Stimulated activated naive B cell treated with anti-CD40 and anti-IgM and Interleukin-4, amounts not matched to agents 10 μg/mL and 1 μg/mL and 100 μg/mL, for 72 hours (primary cell): ENCODE results near the gene ADGRE3.
A peak's percentile ranks its signal among the peaks of the same experiment; 100 is the strongest.

Experiments
- ATAC-seq, 2 donors: fragments of 150-1000 bp; cut with Tn5 transposase; replicated peaks; 2 replicates each; pipeline ENCODE4 v1.10.0; 2021; ENCODE audit warnings: moderate library complexity in 1 of 2
- DNase-seq: peaks from one replicate; pipeline ENCODE4 v3.0.0; 2021
- H3K27ac Mint-ChIP-seq: one replicate; pipeline ENCODE4 v1.8.0; 2022; ENCODE audit warnings: mild to moderate bottlenecking, mixed read lengths
- H3K27me3 Mint-ChIP-seq, 2 donors: one replicate each; pipeline ENCODE4 v1.8.0; 2022; ENCODE audit warnings: mixed read lengths in 2 of 2
- H3K36me3 Mint-ChIP-seq, 2 donors: one replicate each; pipeline ENCODE4 v1.8.0; 2022; ENCODE audit warnings: mixed read lengths in 2 of 2, mild to moderate bottlenecking in 1 of 2
- H3K4me1 Mint-ChIP-seq, 2 donors: one replicate each; pipeline ENCODE4 v1.8.0; 2022; ENCODE audit warnings: mixed read lengths in 2 of 2, mild to moderate bottlenecking in 1 of 2
- H3K4me3 Mint-ChIP-seq, 2 donors: one replicate each; pipeline ENCODE4 v1.8.0; 2022; ENCODE audit warnings: mild to moderate bottlenecking in 2 of 2, mixed read lengths in 2 of 2, moderate library complexity in 1 of 2
- H3K9me3 Mint-ChIP-seq, 2 donors: one replicate each; pipeline ENCODE4 v1.8.0; 2022; ENCODE audit warnings: mixed read lengths in 2 of 2, mild to moderate bottlenecking in 1 of 2

The ADGRE3 gene, protein sequence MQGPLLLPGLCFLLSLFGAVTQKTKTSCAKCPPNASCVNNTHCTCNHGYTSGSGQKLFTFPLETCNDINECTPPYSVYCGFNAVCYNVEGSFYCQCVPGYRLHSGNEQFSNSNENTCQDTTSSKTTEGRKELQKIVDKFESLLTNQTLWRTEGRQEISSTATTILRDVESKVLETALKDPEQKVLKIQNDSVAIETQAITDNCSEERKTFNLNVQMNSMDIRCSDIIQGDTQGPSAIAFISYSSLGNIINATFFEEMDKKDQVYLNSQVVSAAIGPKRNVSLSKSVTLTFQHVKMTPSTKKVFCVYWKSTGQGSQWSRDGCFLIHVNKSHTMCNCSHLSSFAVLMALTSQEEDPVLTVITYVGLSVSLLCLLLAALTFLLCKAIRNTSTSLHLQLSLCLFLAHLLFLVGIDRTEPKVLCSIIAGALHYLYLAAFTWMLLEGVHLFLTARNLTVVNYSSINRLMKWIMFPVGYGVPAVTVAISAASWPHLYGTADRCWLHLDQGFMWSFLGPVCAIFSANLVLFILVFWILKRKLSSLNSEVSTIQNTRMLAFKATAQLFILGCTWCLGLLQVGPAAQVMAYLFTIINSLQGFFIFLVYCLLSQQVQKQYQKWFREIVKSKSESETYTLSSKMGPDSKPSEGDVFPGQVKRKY

GRCh38 chr19:14674764-14675163 lies at the start of gene ADGRE3:
Gene ADGRE3 (minus strand): TSS chr19:14674844. CDS start chr19:14674770, 74 bp downstream.
- Mint-ChIP-seq H3K9me3 (no peaks in the 10 kb centered on the region), H3K36me3 (no peaks in the 10 kb centered on the region), H3K27ac (peak within 1 kb of the TSS; percentile 33), H3K4me3 (peak within 1 kb of the TSS; percentile 8 to 40), H3K27me3 (no peaks in the 10 kb centered on the region), H3K4me1 (peaks cover 14 to 27% of the 10 kb centered on the region in 2 donors)
- DNase-seq, result peak; percentile 32
- ATAC-seq, result peak; percentile 76 to 81

- H3K4me1 Mint-ChIP-seq, result no peaks in the 10 kb centered on the region
- peaks cover 67 to 82% of the 10 kb centered on the region in 2 donors for H3K36me3 Mint-ChIP-seq
- no peaks in the 10 kb centered on the region for H3K27me3 Mint-ChIP-seq
- H3K9me3 Mint-ChIP-seq, result peaks cover 38 to 41% of the 10 kb centered on the region in 2 donors
- no peak overlapping the region for H3K27ac Mint-ChIP-seq
- ATAC-seq (no peak), DNase-seq (no peak)
- no peak overlapping the region for H3K4me3 Mint-ChIP-seq
Measured at GRCh38 chr19:14722127-14722526, 47.5 kb upstream of the ADGRE3 start.

- Mint-ChIP-seq H3K4me1 (no peaks in the 10 kb centered on the region), H3K27me3 (no peaks in the 10 kb centered on the region), H3K9me3 (peaks cover 44 to 45% of the 10 kb centered on the region in 2 donors), H3K4me3 (no peak overlapping the region), H3K36me3 (peaks cover 87 to 94% of the 10 kb centered on the region in 2 donors), H3K27ac (no peak overlapping the region)
- ATAC-seq (no peak), DNase-seq (no peak)
Measured at GRCh38 chr19:14719162-14719561, 44.5 kb upstream of the ADGRE3 start.

- Mint-ChIP-seq H3K27me3 (no peaks in the 10 kb centered on the region), H3K4me1 (no peaks in the 10 kb centered on the region), H3K4me3 (no peak overlapping the region), H3K27ac (no peak overlapping the region), H3K36me3 (peaks cover 90 to 94% of the 10 kb centered on the region in 2 donors), H3K9me3 (peaks cover 44 to 45% of the 10 kb centered on the region in 2 donors)
- no peak for ATAC-seq
- no peak for DNase-seq
Measured at GRCh38 chr19:14718522-14719116, 44.0 kb upstream of the ADGRE3 start.

- Mint-ChIP-seq H3K4me3 (no peak overlapping the region), H3K4me1 (no peaks in the 10 kb centered on the region), H3K9me3 (peaks cover 43 to 49% of the 10 kb centered on the region in 2 donors), H3K36me3 (peaks cover 86 to 95% of the 10 kb centered on the region in 2 donors), H3K27ac (no peak overlapping the region), H3K27me3 (no peaks in the 10 kb centered on the region)
- ATAC-seq (no peak), DNase-seq (no peak)
Measured at GRCh38 chr19:14715841-14716240, 41.2 kb upstream of the ADGRE3 start.

- Mint-ChIP-seq H3K4me1 (peaks cover 0 to 1% of the 10 kb centered on the region in 2 donors), H3K27me3 (no peaks in the 10 kb centered on the region), H3K36me3 (peaks cover 71 to 87% of the 10 kb centered on the region in 2 donors), H3K27ac (no peak overlapping the region), H3K4me3 (no peak overlapping the region), H3K9me3 (peaks cover 0 to 6% of the 10 kb centered on the region in 2 donors)
- ATAC-seq (no peak), DNase-seq (no peak)
Measured at GRCh38 chr19:14704450-14704849, 29.8 kb upstream of the ADGRE3 start.

- no peaks in the 10 kb centered on the region for H3K27me3 Mint-ChIP-seq
- DNase-seq (no peak), ATAC-seq (no peak)
- no peak overlapping the region for H3K27ac Mint-ChIP-seq
- H3K4me3 Mint-ChIP-seq, result no peak overlapping the region
- peaks cover 70 to 86% of the 10 kb centered on the region in 2 donors for H3K36me3 Mint-ChIP-seq
- H3K9me3 Mint-ChIP-seq, result peaks cover 0 to 6% of the 10 kb centered on the region in 2 donors
- H3K4me1 Mint-ChIP-seq, result peaks cover 0 to 1% of the 10 kb centered on the region in 2 donors
Measured at GRCh38 chr19:14703833-14704232, 29.2 kb upstream of the ADGRE3 start.

- no peaks in the 10 kb centered on the region for H3K27me3 Mint-ChIP-seq
- H3K4me1 Mint-ChIP-seq, result no peaks in the 10 kb centered on the region
- peaks cover 0 to 6% of the 10 kb centered on the region in 2 donors for H3K9me3 Mint-ChIP-seq
- no peak overlapping the region for H3K27ac Mint-ChIP-seq
- ATAC-seq, result no peak
- DNase-seq, result no peak
- H3K36me3 Mint-ChIP-seq, result peaks cover 57 to 81% of the 10 kb centered on the region in 2 donors
- no peak overlapping the region for H3K4me3 Mint-ChIP-seq
Measured at GRCh38 chr19:14700711-14701375, 26.2 kb upstream of the ADGRE3 start.

DNA sequence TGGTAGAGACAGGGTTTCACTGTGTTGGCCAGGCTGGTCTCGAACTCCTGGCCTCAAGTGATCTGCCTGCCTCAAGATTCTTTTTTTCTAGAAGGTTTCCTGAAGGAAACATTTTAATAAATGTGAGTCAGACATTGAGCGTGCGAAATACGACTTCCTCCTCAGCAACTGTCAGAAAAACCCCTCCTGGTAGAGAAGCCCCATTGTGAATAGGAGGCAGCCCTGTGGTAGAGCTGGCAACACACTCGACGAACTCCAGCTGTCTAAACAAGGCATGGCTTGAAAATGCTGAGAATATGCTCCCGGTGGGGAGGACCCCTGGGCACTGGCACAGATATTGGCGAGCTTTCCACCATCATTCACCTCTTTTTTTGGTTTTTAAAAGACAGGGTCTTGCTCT lies 25.0 kb upstream of the ADGRE3 start:
- no peak for DNase-seq
- Mint-ChIP-seq H3K27ac (no peak overlapping the region), H3K27me3 (no peaks in the 10 kb centered on the region), H3K9me3 (peaks cover 0 to 6% of the 10 kb centered on the region in 2 donors), H3K36me3 (peaks cover 53 to 74% of the 10 kb centered on the region in 2 donors), H3K4me3 (no peak overlapping the region), H3K4me1 (no peaks in the 10 kb centered on the region)
- ATAC-seq, result no peak

GRCh38 chr19:14695471-14695870 lies 20.8 kb upstream of the ADGRE3 start:
- Mint-ChIP-seq H3K27me3 (no peaks in the 10 kb centered on the region), H3K4me3 (no peak overlapping the region), H3K36me3 (peaks cover 21 to 50% of the 10 kb centered on the region in 2 donors), H3K9me3 (no peaks in the 10 kb centered on the region), H3K27ac (no peak overlapping the region), H3K4me1 (peaks cover 6 to 9% of the 10 kb centered on the region in 2 donors)
- ATAC-seq (no peak), DNase-seq (no peak)

GRCh38 chr19:14694641-14695266 lies 20.1 kb upstream of the ADGRE3 start:
- Mint-ChIP-seq H3K27me3 (no peaks in the 10 kb centered on the region), H3K27ac (no peak overlapping the region), H3K4me3 (no peak overlapping the region), H3K36me3 (peaks cover 13 to 43% of the 10 kb centered on the region in 2 donors), H3K9me3 (no peaks in the 10 kb centered on the region), H3K4me1 (peaks cover 6 to 11% of the 10 kb centered on the region in 2 donors)
- DNase-seq, result no peak
- no peak for ATAC-seq

- H3K27ac Mint-ChIP-seq, result peak within 1 kb of the TSS; percentile 100
- peaks cover 14 to 37% of the 10 kb centered on the region in 2 donors for H3K4me1 Mint-ChIP-seq
- H3K9me3 Mint-ChIP-seq, result no peaks in the 10 kb centered on the region
- H3K27me3 Mint-ChIP-seq, result no peaks in the 10 kb centered on the region
- peak; percentile 95 for ATAC-seq
- peak; percentile 93 for DNase-seq
- H3K4me3 Mint-ChIP-seq, result peak within 1 kb of the TSS; percentile 97 to 99
- H3K36me3 Mint-ChIP-seq, result peaks cover 2 to 14% of the 10 kb centered on the region in 2 donors
Measured at GRCh38 chr19:14689598-14690503, 15.2 kb upstream of the ADGRE3 start, which contains the start of gene ZNF333. Gene ZNF333 (plus strand): TSS chr19:14690048. CDS start chr19:14693492, 3,444 bp downstream.

DNA sequence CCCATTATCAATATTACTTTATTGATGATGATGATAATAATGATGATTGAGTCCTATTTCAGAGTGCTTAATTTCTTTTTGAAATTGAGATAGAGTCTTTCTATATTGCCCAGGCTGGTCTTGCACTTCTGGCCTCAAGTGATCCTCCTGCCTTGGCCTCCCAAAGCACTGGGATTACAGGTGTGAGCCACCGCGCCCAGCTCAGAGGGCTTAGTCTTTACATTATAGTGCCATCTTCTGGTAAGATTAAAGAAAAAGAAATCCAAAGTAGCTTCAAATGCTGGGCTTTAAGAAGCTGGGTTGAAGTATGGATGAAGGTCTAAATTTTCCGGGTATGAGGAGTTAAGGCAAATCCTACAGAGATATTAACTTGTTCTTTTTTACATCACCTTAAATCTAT lies 11.8 kb upstream of the ADGRE3 start:
- no peak for DNase-seq
- Mint-ChIP-seq H3K4me1 (peaks cover 11 to 40% of the 10 kb centered on the region in 2 donors), H3K9me3 (no peaks in the 10 kb centered on the region), H3K36me3 (no peaks in the 10 kb centered on the region), H3K27ac (peak overlapping the region; percentile 22), H3K27me3 (no peaks in the 10 kb centered on the region), H3K4me3 (no peak overlapping the region)
- no peak for ATAC-seq
